ENCODE data around the gene JAG2. TPM values are rescaled to one million over a fixed set of nuclear protein-coding genes. Genes with fewer than 3 reads are reported as not detected.

JAG2 gene
- total RNA-seq, 4 donors from 2014 or later, result 5.0 to 19.0 (median 13.9) TPM

GRCh38 chr14:105131241-105131640 lies 37.3 kb downstream of the JAG2 start:
- no peak for DNase-seq (ENCODE audit: extremely low spot score)
- WGBS, result 86% methylated on average over 2 of the region's 2 CpGs
- TF ChIP-seq POLR2AphosphoS5 (IDR thresholded peaks at IDR 0.05) (no peak), POLR2A (IDR thresholded peaks at IDR 0.05; ENCODE audit: low read depth) (no peak), EP300 (IDR thresholded peaks at IDR 0.05) (no peak), CTCF (IDR thresholded peaks at IDR 0.05) (no peak)
- Histone ChIP-seq H3K9me3 (peaks cover 0 to 18% (median 8%) of the 10 kb centered on the region in 4 donors), H3K27ac (replicated peaks in 1 of 4) (no peak overlapping the region), H3K36me3 (no peaks in the 10 kb centered on the region), H3K4me1 (peaks cover 0 to 6% (median 4%) of the 10 kb centered on the region in 4 donors), H3K27me3 (peaks cover 0 to 12% (median 2%) of the 10 kb centered on the region in 4 donors), H3K4me3 (no peak overlapping the region)
- intact Hi-C loops (cut with DNase I), result no loop called here

- intact Hi-C loops (cut with DNase I), result no loop called here
- no peak overlapping the region for H3K27ac ChIP-seq (replicated peaks in 1 of 4)
These were observed 40.5 kb downstream of the JAG2 start for GRCh38 chr14:105128059-105128458.

GRCh38 chr14:105126981-105127329 lies 41.6 kb downstream of the JAG2 start:
- Histone ChIP-seq H3K36me3 (no peaks in the 10 kb centered on the region), H3K27ac (replicated peaks in 1 of 4) (no peak overlapping the region), H3K4me1 (peaks cover 0 to 6% (median 4%) of the 10 kb centered on the region in 4 donors), H3K4me3 (no peak overlapping the region), H3K27me3 (peaks cover 0 to 16% (median 2%) of the 10 kb centered on the region in 4 donors), H3K9me3 (peaks cover 0 to 20% (median 17%) of the 10 kb centered on the region in 4 donors)
- TF ChIP-seq POLR2A (IDR thresholded peaks at IDR 0.05; ENCODE audit: low read depth) (no peak), POLR2AphosphoS5 (IDR thresholded peaks at IDR 0.05) (no peak), CTCF (IDR thresholded peaks at IDR 0.05) (no peak), EP300 (IDR thresholded peaks at IDR 0.05) (no peak)
- 44% methylated on average over 9 of the region's 9 CpGs for WGBS
- intact Hi-C loops (cut with DNase I), result no loop called here
- DNase-seq (ENCODE audit: extremely low spot score), result no peak

More at GRCh38 chr14:105128059-105128458, 40.5 kb downstream of the JAG2 start:
- H3K4me1 ChIP-seq, result peaks cover 0 to 6% (median 4%) of the 10 kb centered on the region in 4 donors
- H3K9me3 ChIP-seq, result peaks cover 0 to 18% (median 8%) of the 10 kb centered on the region in 4 donors
- TF ChIP-seq EP300 (IDR thresholded peaks at IDR 0.05) (no peak), CTCF (IDR thresholded peaks at IDR 0.05) (no peak)
- no peak for DNase-seq (ENCODE audit: extremely low spot score)
- no peak overlapping the region for H3K4me3 ChIP-seq
- no peaks in the 10 kb centered on the region for H3K36me3 ChIP-seq
- WGBS, result 61% methylated on average over 5 of the region's 5 CpGs
- H3K27me3 ChIP-seq, result peaks cover 0 to 17% (median 2%) of the 10 kb centered on the region in 4 donors

- Histone ChIP-seq H3K27ac (replicated peaks in 1 of 4) (no peak overlapping the region), H3K36me3 (no peaks in the 10 kb centered on the region), H3K4me3 (no peak overlapping the region), H3K9me3 (peaks cover 0 to 23% (median 18%) of the 10 kb centered on the region in 4 donors), H3K4me1 (peaks cover 0 to 6% (median 4%) of the 10 kb centered on the region in 4 donors), H3K27me3 (peaks cover 0 to 13% (median 2%) of the 10 kb centered on the region in 4 donors)
- WGBS, result 72% methylated on average over 22 of the region's 22 CpGs
- intact Hi-C loops (cut with DNase I), result no loop called here
- TF ChIP-seq CTCF (IDR thresholded peaks at IDR 0.05) (no peak), EP300 (IDR thresholded peaks at IDR 0.05) (no peak), POLR2AphosphoS5 (IDR thresholded peaks at IDR 0.05) (no peak), POLR2A (IDR thresholded peaks at IDR 0.05; ENCODE audit: low read depth) (no peak)
- DNase-seq (ENCODE audit: extremely low spot score), result no peak
These were observed 42.2 kb downstream of the JAG2 start for GRCh38 chr14:105126126-105126980.
